Brain pericyte (primary cell): Measurements from ENCODE around the gene CFAP251.
A peak's percentile ranks its signal among the peaks of the same experiment; 100 is the strongest.
"Not testable (repeated sequence)": the region's sequence is repeated elsewhere in the genome, so short reads cannot be mapped to it uniquely, and the experiment has no call there.

Source experiments
- DNase-seq: peaks from one replicate; pipeline ENCODE4 v3.0.0-alpha.2; 2012; ENCODE audit warnings: low read depth, low spot score

The CFAP251 gene

GRCh38 chr12:121917950-121918678, at the start of gene CFAP251:
Gene CFAP251, plus strand, starts transcription at chr12:121918592. Its CDS starts 2,714 bp downstream, at chr12:121921306.
- no peak for DNase-seq

- DNase-seq: not testable (repeated sequence)
Measured at GRCh38 chr12:121869229-121869628, 49.2 kb upstream of the CFAP251 start.

GRCh38 chr12:121871467-121871866, 46.9 kb upstream of the CFAP251 start:
- DNase-seq: no peak

- DNase-seq: no peak
Measured at GRCh38 chr12:121872546-121873215, 45.7 kb upstream of the CFAP251 start.

- no peak for DNase-seq
Measured at GRCh38 chr12:121873216-121873569, 45.2 kb upstream of the CFAP251 start.

- DNase-seq: no peak
Measured at GRCh38 chr12:121874071-121874470, 44.3 kb upstream of the CFAP251 start.

GRCh38 chr12:121875582-121875981, 42.8 kb upstream of the CFAP251 start:
- no peak for DNase-seq

- DNase-seq: not testable (repeated sequence)
Measured at GRCh38 chr12:121876080-121876447, 42.3 kb upstream of the CFAP251 start.

GRCh38 chr12:121883315-121883660, 35.1 kb upstream of the CFAP251 start:
- DNase-seq: no peak

- not testable (repeated sequence) for DNase-seq
Measured at GRCh38 chr12:121885129-121885528, 33.3 kb upstream of the CFAP251 start.

GRCh38 chr12:121888083-121888477, 30.3 kb upstream of the CFAP251 start:
- DNase-seq: no peak

- DNase-seq: peak; percentile 87
Measured at GRCh38 chr12:121888478-121889273, 29.7 kb upstream of the CFAP251 start, which contains the start of gene PSMD9. Gene PSMD9, plus strand, starts transcription at chr12:121888790. Its CDS starts 67 bp downstream, at chr12:121888857.

GRCh38 chr12:121889274-121889624, 29.1 kb upstream of the CFAP251 start:
- DNase-seq: no peak

GRCh38 chr12:121889661-121890060, 28.7 kb upstream of the CFAP251 start:
- not testable (repeated sequence) for DNase-seq

- DNase-seq: no peak
Measured at GRCh38 chr12:121892673-121893561, 25.5 kb upstream of the CFAP251 start.

GRCh38 chr12:121893961-121894460, 24.4 kb upstream of the CFAP251 start:
- DNase-seq: no peak

GRCh38 chr12:121894633-121895032, 23.8 kb upstream of the CFAP251 start:
- DNase-seq: no peak

GRCh38 chr12:121898287-121898686, 20.1 kb upstream of the CFAP251 start:
- DNase-seq: no peak

- DNase-seq: no peak
Measured at GRCh38 chr12:121899590-121899989, 18.8 kb upstream of the CFAP251 start.

- DNase-seq: no peak
Measured at GRCh38 chr12:121903202-121903601, 15.2 kb upstream of the CFAP251 start.

GRCh38 chr12:121905746-121906145, 12.6 kb upstream of the CFAP251 start:
- no peak for DNase-seq
